ENCODE data around the gene MEGF6.

Gene MEGF6

GRCh38 chr1:3640121-3640837 is 29.0 kb upstream of the MEGF6 start:
- no peak for TF ChIP-seq CTCF (IDR thresholded peaks at IDR 0.05; ENCODE audit: low read depth, low read length, missing control alignments)
- no peak for DNase-seq (ENCODE audit: extremely low read depth, low read depth)
- H3K4me3 ChIP-seq (replicated peaks; ENCODE audit: low read depth, low read length): no peak overlapping the region

- no peak for DNase-seq (ENCODE audit: extremely low read depth, low read depth)
- H3K4me3 ChIP-seq (replicated peaks; ENCODE audit: low read depth, low read length): no peak overlapping the region
- no peak for TF ChIP-seq CTCF (IDR thresholded peaks at IDR 0.05; ENCODE audit: low read depth, low read length, missing control alignments)
Observed at GRCh38 chr1:3639397-3639911, 28.1 kb upstream of the MEGF6 start.

DNA sequence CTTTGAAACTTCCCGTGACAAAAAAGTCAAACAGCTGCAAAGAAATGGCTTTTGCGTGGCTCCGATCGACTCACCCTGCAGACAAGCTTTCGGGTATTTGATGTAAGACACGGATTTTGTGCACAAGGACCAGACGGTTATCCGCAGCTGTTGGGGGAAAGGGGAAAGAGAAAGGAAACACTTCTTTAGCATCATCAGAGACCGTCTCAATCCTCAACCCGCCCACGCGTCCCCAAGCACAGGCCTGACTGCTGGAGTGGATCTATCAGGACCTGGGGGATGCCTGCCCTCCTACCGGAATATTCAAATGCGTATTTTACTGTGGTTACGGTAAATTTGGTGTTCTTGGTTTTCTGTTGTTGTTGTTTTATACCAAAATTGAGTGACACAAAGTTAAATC is 27.4 kb upstream of the MEGF6 start:
- no peak overlapping the region for H3K4me3 ChIP-seq (replicated peaks; ENCODE audit: low read depth, low read length)
- DNase-seq (ENCODE audit: extremely low read depth, low read depth): no peak
- TF ChIP-seq CTCF (IDR thresholded peaks at IDR 0.05; ENCODE audit: low read depth, low read length, missing control alignments): no peak

DNA sequence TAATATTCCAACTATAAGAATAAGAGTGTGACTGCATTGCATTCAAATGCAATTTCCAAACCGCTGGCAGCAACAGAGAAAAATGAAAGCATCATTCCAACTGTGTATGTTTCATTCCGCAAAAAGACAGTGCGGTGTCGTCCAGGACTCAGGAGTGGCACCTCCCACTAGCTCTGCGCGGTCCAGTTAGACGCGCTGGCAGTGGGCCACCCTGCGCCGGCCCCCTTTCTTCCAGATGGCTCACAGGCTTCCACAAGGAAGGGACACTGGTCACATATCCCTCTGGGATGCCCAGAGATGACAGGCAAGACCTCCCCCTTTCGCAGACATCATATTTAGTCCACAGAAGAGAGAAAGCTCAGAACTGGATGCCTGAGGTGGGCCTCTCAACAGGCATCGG is 26.7 kb upstream of the MEGF6 start:
- DNase-seq (ENCODE audit: extremely low read depth, low read depth): no peak

DNA sequence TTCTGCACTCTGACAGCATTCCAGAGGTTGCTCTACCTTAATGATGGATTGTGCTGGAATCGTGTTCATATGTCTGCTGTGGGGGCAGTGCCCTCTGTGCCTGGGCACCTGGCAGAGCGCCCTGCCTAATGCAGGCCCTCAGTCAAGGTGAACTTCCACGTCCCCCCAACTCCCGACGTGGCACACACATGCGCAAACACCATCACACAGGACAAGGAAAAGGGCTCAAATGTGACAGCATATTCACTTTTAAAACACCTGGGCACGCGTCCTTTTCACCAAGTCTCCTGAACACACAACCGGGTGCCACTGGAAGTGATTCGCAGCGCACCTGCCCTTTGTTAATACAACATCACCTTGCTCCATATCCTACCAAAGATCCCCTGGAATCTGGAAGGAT is 25.2 kb upstream of the MEGF6 start:
- no peak for DNase-seq (ENCODE audit: extremely low read depth, low read depth)
- H3K4me3 ChIP-seq (replicated peaks; ENCODE audit: low read depth, low read length): no peak overlapping the region
- TF ChIP-seq CTCF (IDR thresholded peaks at IDR 0.05; ENCODE audit: low read depth, low read length, missing control alignments): no peak

More for the DNA sequence above, 26.7 kb upstream of the MEGF6 start:
- H3K4me3 ChIP-seq (replicated peaks; ENCODE audit: low read depth, low read length): no peak overlapping the region
- TF ChIP-seq CTCF (IDR thresholded peaks at IDR 0.05; ENCODE audit: low read depth, low read length, missing control alignments): no peak

- H3K4me3 ChIP-seq (replicated peaks; ENCODE audit: low read depth, low read length): no peak overlapping the region
- DNase-seq (ENCODE audit: extremely low read depth, low read depth): no peak
- no peak for TF ChIP-seq CTCF (IDR thresholded peaks at IDR 0.05; ENCODE audit: low read depth, low read length, missing control alignments)
Observed at GRCh38 chr1:3636080-3636479, 24.8 kb upstream of the MEGF6 start.

Measured in HFF-Myc (cell line).